Hepatocyte (in vitro differentiated cells): ENCODE measurements around the gene GALNT17.

Experiments used
- CTCF ChIP-seq: fragments of 200-600 bp; sonication (generic); IDR thresholded peaks from 2 replicates; pipeline ENCODE4 v1.5.1; 2016; ENCODE audit warnings: antibody characterized with exemption, mild to moderate bottlenecking; ENCODE audit not compliant: poor library complexity
- EZH2 ChIP-seq: fragments of 200-600 bp; sonication (generic); IDR thresholded peaks from 2 replicates; pipeline ENCODE4 v1.6.1; 2016; ENCODE audit warnings: antibody characterized with exemption, mild to moderate bottlenecking, borderline replicate concordance
- EZH2phosphoT487 ChIP-seq: fragments of 200-600 bp; sonication (generic); IDR thresholded peaks from one replicate; pipeline ENCODE4 v1.6.1; 2018; ENCODE audit warnings: antibody characterized with exemption, mild to moderate bottlenecking, low read depth, moderate library complexity; ENCODE audit not compliant: unreplicated experiment, severe bottlenecking

GRCh38 chr7:71266912-71267311 is 135.0 kb downstream of the GALNT17 start:
- no peak for TF ChIP-seq EZH2
- no peak for TF ChIP-seq CTCF
- no peak for TF ChIP-seq EZH2phosphoT487
